Activated CD8-positive, alpha-beta memory T cell treated with anti-CD3 and anti-CD28 coated beads for 48 hours (primary cell): ENCODE results near the gene CNOT6.

Experiments used
- DNase-seq, 3 experiments: peaks; one replicate each; pipeline ENCODE4 v3.0.0-alpha.2; 2020; ENCODE audit warnings: low read depth in 2 of 3, low spot score in 2 of 3

CNOT6 gene

DNA sequence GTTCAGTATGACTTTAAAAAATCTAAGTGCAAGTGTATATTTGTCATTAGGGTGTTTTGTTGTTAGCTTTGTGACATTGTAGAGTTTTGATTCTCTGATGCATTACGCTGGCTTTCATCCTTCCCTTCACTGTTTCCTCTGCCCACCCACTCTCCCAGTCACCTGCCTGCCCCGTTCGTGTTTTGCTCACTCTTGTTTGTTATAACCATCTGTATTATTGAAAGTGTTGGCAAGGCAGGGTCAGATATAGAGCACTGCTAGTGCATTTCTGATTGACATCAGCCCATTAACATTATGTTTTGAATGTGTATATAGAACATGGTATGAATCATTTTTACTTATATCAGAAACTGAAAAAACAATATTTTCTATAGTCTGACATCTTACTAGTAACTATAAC, 69.8 kb downstream of the CNOT6 start:
- no peak for DNase-seq

GRCh38 chr5:180568914-180569313, 74.7 kb downstream of the CNOT6 start:
- DNase-seq: no peak

DNA sequence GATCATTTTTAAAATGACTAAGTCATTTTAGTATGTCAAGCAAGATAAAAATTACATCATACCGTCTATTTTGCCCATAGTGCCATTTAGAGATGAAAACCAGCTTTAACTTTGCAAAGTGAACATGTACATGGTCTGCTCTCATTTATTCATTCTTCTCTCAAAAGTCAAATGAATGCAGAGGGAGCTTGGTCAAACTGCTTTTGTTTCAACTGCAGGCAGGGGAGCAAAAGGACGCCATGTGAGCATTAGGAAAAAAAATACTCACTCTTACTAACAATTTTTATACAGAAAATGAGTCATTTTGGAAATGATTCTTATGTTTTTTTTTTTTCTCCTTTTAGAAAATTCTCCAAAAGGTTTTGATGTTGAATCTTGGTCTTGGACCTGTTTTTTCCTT, 81.4 kb downstream of the CNOT6 start:
- DNase-seq: no peak

GRCh38 chr5:180580681-180581080, 86.5 kb downstream of the CNOT6 start:
- DNase-seq: no peak

- DNase-seq: no peak
Observed at GRCh38 chr5:180583738-180584137, 89.6 kb downstream of the CNOT6 start.

DNA sequence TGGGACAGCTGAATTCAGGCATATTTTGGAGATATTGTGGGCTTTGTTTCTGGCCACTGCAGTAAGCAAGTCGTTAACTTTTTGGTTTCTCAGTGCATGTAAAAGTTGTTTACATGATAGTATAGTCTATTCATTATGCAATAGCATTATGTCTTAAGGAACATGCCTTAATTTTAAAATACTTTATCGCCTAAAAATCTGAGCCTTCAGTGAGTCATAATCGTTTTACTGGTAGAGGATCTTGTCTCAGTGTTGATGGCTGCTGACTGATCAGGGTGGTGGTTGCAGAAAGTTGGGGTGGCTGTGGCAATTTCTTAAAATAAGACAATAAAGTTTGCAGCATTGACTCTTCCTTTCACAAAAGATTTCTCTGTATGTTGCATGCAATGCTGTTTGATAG, 92.0 kb downstream of the CNOT6 start:
- DNase-seq: no peak

DNA sequence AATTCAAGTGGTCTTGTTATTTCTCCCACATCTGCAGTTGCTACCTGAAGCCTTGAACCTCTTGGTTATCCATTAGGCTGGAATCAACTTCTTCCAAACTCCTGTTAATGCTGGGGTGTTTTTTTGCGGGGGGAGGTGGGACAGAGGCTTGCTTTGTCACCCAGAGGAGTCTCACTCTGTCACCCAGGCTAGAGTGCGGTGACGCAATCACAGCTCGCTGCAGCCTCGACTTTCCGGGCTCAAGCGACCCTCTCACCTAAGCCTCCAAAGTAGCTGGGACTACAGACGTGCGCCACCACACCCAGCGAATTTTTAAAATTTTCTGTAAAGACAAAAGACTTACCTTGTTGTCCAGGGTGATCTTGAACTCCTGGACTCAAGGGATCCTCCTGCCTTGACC, 92.7 kb downstream of the CNOT6 start:
- no peak for DNase-seq

DNA sequence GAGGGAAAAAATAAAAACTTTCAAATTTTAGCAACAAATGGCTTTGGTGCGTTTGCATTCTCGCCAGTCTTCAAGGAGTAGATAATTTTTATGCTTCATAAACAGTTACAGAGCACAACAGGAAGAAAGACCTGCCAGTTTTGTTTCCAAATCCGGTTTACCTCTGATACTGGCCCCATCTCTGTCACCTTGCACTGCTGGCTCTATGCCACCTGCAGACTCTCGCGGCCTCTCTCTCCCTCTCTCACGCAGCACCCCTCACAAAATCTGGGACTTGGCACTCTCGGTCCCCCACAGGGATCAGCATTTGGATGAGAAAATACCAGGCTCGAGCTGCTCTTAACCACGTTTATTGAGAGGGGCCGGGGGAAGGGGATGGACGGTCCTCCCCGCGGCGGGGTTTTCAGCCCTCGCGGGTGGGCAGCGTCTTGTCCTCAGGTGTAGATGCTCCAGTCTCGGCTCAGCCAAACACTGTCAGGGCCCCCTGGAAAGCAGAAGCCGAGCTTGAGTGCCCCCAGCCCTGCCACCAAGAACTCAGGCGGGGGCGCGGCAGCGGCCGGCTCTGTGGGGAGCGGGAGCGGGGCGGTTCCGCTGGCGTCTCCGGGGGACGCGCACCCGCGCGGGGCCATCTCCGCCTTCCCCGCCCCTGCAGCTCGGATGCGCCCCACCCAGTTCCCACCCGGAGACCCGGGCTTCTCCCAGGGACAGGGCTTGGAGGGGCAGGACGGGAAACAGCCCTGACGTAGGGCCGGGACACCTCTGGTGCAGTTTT, 95.8 kb downstream of the CNOT6 start:
- DNase-seq: no peak

GRCh38 chr5:180590543-180591310, 96.5 kb downstream of the CNOT6 start:
- no peak for DNase-seq

- no peak for DNase-seq
Observed at GRCh38 chr5:180591311-180591887, 97.2 kb downstream of the CNOT6 start, which contains the start of gene SCGB3A1. Gene SCGB3A1, minus strand, starts transcription at chr5:180591499. Its CDS starts 37 bp downstream, at chr5:180591462.

DNA sequence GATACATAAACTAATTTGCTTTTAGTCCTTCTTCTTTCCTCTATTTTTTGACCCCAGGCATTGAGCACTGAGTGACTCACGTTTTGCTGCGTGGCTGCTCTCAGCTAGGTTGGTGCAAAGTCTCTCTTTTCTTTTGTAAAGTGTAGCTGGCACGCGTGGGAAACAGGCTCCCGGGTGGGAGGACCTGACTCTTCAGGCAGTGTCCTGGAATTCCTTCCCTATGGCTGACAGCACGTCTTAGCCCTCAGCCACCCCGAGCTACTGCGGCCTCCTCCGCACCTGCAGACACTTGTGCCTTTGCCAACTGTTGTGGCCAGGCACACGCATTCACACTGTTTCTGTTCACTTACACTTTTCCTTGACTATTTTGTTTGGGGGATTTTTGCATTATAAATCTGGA, 98.0 kb downstream of the CNOT6 start:
- no peak for DNase-seq

- no peak for DNase-seq
Observed at GRCh38 chr5:180593446-180594206, 99.4 kb downstream of the CNOT6 start.

DNA sequence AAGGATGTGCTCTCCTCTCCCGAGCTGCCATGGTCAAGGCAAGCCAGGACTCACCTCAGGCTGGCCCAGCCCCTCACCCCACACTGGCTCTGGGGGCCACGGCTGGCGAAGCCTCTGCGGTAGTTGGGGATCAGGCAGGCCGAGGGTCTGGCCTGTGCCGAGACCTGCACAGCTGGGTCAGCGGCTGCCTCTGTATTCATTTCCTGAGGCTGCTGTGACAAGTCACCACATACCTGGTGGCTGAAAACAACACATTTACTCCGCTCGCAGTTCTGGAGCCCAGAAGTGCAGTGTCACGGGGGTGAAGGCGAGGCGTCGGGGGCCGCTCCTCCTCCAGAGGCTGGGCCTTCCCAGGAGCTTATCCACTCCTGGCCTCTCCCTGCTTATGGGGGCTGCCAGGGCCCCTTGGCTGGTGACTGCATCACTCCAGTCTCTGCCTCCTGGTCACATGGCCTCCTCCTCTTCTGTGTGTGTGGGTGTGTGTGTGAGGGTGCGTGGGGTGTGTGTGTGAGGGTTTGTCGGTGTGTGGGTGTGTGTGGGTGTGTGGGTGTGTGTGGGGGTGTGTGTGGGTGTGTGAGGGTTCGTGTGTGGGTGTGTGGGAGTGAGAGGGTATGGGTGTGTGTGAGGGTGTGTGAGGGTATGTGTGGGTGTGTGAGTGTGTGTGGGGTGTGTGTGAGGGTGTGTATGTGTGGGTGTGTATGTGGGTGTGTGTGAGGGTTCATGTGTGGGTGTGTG, 100.3 kb downstream of the CNOT6 start:
- DNase-seq: no peak

DNA sequence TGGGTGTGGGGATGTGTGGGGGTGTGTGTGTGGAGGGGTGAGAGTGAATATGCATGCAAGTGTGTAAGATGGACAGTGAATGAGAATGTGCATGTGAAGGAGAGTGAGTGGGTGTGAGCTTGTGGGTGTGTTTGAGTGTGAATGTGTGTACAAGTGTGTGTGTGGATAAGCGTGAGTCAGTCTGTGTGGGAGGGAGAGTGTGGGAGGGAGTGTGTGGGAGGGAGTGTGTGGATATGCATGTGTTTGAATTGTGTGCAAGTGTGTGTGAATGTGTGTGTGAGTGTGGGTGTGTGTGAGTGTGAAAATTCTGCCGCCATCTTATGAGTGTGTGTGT, 100.8 kb downstream of the CNOT6 start:
- no peak for DNase-seq

GRCh38 chr5:180595381-180596114, 101.4 kb downstream of the CNOT6 start:
- no peak for DNase-seq

DNA sequence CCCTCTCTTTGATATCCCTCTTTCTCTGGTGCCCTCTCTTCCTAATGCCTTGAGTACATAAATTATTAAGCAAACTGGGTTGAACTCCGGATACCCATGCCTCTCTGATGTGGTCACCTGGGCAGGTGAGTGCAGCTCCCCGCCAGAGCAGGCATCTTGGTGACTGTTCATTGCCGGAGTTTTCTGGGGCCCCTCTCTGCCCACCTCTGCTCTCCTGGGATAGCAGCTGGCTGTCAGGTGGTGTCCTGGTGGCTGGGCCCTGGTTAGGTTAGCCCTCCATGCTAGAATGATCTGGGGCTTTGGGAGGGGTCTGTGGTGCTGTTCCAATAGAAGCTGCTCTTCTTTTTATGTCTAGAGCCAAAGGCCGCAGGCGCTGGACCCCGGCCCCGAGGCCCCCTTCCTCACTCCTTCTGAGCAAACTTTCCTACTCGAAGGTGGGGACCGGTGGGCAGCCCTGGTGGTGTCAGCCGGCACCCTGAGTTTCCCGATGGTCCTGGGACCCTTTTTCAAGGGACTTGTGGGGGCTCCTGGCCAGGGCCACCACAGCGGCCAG, 102.0 kb downstream of the CNOT6 start:
- no peak for DNase-seq

DNA sequence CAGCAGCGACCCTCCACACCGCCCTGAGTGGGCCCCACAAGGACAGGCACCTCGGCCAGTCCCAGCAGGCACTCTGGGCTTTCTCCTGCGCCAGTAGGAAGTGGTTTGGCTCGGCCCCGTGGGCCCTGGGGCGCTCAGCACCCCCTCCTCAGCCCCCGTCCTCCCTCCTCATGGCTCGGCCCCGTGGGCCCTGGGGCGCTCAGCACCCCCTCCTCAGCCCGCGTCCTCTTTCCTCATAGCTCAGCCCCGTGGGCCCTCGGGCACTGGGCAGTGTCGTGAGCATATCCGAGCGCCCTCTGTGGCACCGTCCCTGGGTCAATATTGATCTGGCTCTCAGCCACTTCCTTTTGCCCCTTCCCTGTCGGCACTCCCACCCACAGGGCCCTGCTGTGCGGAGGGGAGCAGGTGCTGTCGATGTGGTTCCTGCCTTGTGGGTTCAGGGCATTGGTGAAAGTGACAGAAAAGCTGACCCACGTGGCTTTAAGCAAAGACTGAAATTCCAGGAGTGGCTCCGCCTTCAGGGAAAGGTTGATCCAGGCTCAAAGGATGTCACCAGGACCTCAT, 102.6 kb downstream of the CNOT6 start:
- no peak for DNase-seq

GRCh38 chr5:180598316-180598701, 104.1 kb downstream of the CNOT6 start:
- no peak for DNase-seq

DNA sequence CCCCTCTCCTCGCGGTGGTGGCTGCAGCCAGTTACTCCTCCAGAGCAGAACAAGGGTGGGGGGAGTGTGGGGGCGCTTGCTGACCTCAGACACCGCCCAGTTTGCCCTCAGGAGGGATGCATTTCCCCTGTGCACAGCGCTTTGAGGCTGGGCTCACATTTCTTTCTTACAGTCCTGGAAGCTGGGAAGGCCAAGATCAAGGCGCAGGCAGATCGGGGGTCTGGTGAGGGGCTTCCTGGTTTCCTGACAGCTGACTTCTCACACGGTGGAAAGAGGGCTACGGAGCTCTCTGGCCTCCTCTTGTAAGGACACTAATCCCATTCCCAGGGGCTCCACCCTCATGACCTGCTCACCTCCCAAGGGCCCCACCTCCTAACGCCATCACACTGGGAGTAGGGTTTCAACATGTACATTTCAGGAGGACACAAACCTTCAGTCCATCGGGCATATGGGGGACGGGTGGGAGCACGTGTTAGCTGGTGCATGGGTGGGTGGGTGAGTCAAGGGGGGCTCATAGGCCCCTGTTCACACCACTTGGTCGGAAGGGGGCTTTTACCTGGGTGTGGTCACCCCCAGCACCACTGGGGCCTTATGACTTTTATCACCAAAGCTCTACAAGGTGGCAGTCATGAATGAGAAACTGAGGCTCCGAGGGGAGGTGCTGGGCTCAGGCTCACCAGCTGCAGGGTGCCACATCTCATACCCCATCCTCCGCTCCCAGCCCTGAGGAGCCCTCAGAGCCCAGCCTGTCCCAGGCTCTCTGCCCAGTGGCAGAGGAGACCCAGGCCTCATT, 104.8 kb downstream of the CNOT6 start:
- no peak for DNase-seq
